Measurements from ENCODE around the gene PGF.
A peak's percentile ranks its signal among the peaks of the same experiment; 100 is the strongest.
"Not testable (repeated sequence)": the region's sequence is repeated elsewhere in the genome, so short reads cannot be mapped to it uniquely, and the experiment has no call there.

PGF gene

DNA sequence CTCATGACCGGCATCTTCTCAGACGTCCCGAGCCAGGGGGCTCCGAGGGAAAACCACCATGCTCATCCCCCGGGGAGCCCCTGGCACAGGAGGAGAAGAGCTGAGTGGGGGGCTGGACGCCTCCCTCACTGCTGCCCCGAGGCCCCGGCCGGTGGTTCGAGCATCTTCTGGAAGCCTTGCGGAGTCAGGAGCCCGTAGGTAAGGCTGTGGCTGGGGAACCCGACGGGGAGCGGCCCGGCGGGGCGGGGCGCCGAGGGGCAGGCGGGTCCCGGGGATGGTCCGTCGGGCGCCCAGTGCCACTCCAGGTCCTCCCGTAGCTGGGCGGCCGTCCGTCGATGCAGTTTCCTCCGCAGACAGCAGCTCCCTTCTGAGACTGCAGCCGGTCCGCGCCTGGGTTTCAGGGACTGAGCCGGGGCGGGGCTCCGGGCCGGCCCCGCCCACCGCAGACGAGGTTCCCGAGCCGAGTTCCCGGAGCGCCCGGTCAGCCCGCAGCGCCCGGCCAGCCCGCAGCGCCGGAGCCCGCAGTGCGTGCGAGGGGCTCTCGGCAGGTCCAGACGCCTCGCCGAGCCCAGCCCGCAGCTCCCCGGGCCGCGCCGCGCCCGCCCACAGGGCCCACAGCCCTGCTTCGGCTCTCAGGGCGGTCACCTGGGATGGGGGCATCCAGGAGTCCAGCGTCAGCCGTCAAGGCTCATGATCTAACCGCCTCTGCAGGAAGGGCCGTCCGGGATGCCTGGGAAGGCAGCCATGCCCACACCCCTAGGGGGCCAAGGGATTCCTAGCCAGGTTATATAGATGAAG, at the start of gene PGF:
PGF (minus strand) TSS at position 369 of the 798 bp plus-strand sequence; CDS start at position 14, 355 bp downstream.
- DNase-seq, result peak; percentile 72

DNA sequence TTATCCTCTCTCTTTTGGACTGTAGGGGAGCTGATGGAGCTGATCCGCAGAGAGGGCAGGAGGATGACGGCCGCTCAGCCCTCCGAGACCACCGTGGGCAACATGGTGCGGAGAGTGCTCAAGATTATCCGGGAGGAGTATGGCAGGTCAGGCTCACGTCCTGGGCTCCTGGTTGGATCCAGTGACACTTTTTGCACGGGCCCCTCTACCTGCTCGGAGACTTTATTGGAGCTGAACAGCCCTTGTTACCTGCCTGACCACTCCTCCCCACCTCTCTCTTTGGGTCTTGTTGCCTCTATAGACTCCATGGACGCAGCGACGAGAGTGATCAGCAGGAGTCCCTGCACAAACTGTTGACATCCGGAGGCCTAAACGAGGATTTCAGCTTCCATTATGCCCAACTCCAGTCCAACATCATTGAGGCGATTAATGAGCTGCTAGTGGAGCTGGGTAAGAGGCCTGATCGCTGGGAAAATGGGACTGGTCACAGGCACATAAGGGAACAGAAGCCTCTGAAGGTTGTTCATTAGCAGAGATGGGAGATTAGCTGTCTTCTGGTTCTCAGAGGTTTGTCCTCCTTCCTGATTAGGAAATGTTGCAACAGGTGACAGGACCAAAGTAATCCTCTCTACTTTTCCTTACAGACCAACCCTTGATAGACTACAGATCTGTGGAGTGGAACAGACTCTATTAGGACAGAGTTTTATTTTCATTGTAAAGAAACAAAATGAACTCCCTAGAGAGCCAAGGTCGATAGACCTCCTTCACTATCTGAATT, 48.0 kb upstream of the PGF start:
- DNase-seq, result no peak

DNA sequence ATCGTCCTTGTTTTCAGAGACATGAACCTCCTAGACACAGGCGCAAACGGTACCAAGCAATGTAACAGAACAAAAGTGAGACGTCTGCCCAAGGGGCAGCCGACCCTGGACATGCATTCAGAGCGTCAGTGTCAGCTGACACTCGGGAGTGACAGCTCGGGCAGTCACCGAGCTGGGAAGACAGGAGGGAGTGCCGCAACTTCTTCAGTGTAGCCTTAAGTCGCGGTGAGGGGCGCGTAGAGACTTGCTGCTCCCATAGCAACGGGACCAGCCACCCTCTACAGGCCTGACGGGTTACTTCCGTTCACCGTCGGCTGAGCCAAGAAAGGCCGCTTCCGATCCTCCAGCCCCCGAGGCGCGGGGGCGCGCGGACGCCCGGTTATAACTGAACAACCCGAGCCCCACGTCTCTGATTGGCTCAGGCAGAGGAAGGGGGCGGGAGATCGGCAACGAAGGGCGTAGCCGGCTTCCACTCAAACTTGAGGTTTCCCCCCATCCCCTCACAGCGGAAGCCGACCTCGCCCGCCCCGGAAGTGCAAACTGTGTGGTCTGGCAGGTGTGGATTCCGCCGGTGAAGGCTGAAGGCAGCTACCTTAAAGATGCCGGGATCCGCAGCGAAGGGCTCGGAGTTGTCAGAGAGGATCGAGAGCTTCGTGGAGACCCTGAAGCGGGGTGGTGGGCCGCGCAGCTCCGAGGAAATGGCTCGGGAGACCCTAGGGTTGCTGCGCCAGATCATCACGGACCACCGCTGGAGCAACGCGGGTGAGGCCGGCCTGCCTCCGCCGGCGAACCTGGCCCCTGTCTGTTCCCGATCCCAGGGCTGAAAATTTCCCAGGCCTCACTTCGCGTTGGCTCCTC, 47.2 kb upstream of the PGF start, which contains the start of gene EIF2B2:
EIF2B2 (plus strand) TSS at position 530 of the 858 bp plus-strand sequence; CDS start at position 600, 70 bp downstream.
- peak; percentile 99 for DNase-seq

DNA sequence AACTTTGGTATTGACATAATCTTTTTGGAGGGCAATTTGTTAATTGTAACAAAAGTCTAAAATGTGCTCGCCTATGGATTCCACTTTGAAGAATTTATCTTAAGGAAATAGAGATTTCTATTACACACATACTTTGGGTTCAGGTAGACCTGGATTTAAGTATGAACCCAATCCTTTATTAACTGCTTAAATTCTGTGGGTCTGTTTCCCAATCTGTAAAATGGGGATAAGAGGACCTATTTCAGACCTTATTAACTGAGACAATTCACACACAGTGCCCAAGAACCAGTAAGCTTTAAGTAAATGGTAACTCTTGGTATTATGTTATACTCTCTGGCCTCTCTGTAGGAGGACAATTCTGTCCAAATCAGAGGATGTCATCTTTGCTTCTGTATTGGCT, 46.5 kb upstream of the PGF start:
- no peak for DNase-seq

DNA sequence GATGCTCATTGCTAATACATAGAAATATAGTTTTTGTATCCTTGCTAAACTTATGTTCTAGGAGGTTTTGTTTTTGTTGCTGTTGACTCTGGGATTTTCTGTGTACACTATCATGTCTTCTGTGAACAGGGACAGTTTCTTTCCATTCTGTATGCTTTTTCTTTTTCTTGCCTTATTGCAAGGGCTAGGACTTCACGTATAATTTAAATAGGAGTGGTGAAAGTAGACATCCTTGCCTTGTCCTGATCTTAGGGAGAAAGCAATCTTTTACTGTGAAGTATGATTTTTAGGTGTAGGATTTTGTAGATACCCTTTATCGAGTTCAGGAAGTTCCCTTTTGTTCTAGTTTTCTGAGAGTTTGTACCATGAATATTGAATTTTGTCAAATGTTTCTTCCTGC, 45.9 kb upstream of the PGF start:
- DNase-seq, result no peak

DNA sequence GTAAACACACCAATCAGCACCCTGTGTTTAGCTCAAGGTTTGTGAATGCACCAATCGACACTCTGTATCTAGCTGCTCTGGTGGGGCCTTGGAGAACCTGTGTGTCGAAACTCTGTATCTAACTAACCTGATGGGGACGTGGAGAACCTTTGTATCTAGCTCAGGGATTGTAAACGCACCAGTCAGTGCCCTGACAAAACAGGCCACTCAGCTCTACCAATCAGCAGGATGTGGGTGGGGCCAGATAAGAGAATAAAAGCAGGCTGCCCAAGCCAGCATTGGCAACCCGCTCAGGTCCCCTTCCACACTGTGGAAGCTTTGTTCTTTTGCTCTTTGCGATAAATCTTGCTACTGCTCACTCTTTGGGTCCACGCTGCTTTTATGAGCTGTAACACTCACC, 40.4 kb upstream of the PGF start:
- DNase-seq, result not testable (repeated sequence)

DNA sequence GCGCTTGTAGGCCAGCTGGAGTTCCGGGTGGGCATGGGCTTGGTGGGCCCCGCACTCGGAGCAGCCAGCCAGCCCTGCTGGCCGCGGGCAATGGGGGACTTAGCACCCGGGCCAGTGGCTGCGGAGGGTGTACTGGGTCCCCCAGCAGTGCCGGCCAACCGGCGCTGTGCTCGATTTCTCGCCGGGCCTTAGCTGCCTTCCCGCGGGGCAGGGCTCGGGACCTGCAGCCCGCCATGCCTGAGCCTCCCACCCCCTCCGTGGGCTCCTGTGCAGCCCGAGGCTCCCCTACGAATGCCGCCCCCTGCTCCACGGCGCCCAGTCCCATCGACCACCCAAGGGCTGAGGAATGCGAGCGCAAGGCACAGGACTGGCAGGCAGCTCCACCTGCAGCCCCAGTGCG, 38.8 kb upstream of the PGF start:
- DNase-seq, result not testable (repeated sequence)

DNA sequence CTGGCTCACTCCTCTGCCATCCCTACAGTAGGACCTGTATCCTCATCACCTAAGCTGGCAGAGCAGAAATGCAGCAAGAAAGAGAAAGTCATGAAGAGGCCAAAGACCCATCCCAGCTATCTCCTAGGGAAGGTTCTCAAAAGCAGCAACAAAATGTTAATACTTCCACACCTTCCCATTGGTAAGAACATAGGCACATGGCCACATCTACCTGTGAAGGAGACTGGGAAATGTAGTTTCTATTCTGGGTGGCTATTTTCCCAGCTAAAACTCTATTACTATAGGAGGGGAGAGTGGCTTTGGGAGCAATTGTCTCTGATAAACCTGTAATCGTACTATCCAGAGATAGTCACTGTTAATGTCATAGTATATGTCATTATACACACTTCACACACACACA, 33.6 kb upstream of the PGF start:
- DNase-seq, result no peak

DNA sequence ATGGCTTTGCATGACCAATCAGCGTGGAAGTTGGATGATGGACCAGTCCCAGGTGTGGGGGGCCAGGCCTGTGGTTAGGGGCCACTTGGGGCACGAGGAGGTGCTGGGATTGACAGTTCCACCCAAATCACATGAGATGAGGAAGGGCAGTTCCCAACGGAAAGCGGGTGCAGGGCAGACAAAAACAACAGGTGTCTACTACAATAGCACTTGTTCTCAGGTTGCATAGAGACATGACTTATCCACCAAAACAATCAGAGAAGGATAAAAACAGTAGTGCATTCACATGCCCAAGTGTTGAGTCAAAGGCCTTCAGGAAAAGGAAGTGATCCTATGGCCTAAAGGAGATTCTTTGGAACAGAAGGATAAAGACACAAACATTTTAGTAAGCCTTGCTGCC, 32.7 kb upstream of the PGF start:
- DNase-seq, result no peak

DNA sequence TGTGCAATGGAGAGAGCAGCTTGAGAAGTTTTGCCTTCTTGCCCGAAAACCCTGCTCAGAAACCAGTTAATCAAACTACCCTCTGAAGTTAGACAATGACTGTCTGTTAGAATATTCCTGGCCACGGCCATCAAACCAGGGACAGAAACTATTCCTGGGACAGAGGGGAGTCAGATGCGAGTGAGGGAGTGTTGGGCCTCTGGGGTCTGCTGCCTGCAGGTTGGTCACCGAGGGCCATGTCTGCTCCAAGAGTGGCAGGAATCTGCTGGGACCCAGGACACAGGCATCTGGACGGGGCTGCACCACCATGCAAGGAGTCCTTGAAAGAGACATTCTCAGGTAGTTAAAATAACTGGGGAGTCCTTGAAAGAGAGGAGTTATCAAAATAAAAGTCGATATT, 30.4 kb upstream of the PGF start:
- DNase-seq, result no peak

DNA sequence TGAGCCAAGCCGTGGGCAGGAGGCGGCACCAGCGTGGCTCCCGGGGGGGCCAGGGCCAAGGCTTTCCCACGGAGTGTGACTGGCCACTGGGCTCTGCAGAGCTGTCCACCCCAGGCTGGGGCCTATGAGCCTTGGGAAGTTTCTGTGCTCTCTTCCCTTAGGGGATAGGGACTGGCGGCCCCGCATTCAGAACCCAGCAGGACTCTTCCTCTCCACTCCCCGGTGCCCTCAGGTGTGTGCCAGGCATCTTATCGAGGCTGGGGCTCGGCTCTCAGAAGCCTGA, 29.6 kb upstream of the PGF start:
- no peak for DNase-seq

DNA sequence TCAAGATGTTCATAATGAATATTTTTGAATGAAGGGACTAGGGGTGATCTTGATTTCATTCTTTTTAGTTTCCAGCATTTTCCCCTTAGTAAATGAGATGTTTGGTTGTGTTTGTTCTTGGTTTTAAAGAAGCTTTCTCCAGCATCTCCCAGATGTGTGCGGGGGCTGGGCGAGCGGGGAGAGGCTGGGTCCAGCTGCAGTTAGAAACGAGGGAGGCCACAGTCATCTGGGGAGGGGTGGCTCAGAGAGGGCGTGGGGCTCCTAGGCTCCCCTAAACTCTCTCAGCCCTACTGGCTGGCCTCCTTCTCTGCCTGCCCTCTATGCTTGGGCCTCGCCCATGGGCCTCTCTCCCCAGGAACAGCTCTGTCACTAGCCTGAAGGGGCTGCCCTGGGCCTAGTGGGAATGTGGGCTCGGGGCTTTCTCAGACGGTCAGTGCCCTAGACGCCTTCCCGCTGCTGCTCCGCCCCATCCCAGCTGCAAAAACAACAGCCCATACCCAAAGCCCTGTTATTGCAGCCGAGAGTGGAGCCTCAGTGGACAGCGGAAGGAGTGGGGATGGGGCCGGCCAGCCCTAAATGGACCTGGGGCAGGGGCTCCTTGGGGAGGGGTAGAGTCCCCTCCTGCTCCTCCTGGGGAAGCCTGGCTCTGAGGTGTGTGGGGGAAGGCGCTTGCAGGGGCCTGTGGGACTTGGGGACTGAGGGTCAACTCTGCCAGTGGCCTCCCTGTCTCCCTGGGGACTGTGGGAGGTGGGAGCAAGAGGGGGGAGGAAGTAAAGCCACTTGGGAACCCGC, 29.0 kb upstream of the PGF start:
- peak; percentile 67 for DNase-seq

DNA sequence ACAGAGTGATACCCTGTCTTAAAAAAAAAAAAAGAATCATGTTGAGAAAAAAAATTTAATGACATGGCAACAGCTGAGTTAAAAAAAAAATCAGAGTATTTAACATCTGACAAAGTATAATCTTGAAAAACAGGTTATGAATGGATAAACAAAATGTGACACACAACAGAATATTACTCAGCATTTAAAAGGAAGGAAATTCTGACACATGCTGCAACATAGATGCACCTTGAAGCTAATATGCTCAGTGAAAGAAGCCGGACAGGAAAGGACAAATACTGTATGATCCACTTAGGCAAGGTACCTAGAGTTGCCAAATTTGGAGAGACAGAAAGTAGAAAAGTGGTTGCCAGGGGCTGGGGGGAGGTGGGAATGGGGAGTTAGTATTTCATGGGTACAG, 27.9 kb upstream of the PGF start:
- DNase-seq, result no peak

DNA sequence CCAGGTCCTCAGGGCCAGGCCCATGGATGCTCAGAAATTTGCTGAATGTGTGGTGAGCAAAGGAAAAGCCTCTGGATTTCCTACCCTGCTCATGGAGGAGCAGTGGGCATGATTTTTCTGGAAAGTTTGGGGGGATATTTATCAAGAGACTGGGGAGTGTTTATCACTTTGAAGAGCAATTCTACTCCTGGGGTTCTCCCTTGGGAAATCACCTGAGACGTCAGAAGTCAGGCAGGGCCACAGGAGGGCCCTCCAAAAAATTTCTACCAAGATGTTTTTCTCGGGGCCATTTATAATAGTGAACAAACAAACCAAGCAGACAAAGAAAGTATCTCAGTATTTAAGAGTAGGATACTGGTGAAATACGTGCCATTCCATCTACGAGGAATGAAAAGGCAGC, 27.3 kb upstream of the PGF start:
- DNase-seq, result no peak

DNA sequence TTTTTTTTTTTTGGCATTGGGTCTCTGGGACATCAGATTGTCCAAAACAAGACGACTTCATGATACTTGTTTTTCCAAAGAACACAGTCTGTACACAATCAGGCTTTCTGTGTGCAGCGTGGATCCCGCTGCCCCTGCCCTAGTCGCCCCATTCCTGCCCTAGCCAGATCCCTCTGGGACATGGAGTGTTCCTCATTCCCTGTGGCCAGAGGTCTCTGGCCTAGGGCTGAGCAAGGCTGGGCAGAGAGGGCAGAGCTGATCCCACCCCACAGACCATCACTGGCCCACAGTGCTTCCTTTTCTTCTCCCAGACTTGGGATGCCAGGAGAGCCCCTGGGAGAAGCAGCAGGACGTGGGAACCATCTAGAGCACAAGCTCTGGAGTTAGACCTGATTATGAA, 26.4 kb upstream of the PGF start:
- DNase-seq, result no peak

DNA sequence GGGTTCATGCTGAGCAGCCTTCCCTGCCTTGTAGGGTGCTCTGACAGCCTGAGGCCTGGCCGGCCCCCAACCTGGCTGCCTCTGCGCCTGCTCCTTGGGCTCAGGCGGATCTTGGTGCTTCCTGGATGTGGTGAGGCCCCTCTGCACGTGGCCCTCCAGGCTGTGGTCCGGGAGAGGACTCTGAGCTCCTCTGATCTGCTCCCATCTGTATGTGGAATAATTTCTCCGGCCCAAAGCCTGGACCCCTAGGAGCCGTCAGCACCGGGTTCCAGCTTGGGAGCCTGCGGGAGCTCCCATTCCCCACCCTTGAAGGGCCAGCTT, 26.0 kb upstream of the PGF start:
- DNase-seq, result peak; percentile 46

DNA sequence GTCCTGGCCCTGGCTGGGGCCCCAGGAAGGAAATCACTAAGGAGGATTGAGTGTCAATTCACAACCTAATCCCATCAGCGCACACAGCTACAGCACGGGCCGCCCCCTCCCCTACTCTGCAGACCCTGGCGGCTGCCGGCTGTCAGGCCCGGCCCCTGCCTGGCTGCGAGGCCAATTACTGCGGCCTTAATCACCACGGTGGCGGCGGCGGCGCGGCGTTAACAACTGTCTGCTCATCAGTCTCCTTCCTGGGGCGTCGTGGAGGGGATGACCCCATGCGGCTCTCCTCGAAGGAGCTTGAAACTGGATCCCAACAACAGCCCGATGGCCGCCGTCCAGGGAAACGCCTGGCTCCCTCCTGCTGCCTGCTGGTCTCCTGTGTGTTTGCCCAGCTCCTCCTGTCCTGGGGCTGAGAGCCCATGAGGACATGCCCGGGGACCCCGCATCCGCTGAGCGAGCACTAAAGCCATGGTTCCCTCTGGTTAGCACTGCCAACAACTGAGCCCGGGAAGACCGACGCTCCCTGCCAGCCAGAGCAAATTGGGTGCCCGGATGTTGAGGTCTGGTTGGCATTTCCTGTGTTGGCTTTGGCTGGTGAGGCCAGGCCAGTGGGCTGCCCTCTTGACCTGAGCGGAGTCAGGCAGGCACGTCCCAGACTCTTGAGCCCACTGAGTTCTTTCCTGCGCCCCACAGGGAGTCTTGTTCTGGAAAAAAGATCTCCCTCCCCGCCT, 25.5 kb upstream of the PGF start:
- peak; percentile 71 for DNase-seq

DNA sequence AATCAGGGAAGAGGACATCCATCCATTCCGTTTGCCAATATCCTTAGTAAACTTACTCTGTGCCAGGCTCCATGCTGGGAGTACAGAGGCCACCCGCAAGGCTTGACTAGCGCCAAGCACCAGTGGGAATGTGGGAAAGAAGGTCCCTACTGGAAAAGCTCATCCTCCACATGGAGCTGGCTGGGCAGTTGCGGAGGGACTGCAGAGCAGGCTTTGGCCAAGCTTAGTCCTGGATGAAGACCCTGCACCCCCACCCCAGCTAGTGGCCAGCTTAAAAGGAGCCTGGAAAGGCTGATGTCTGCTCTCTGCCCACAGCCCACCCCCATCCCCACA, 25.0 kb upstream of the PGF start:
- DNase-seq, result no peak

DNA sequence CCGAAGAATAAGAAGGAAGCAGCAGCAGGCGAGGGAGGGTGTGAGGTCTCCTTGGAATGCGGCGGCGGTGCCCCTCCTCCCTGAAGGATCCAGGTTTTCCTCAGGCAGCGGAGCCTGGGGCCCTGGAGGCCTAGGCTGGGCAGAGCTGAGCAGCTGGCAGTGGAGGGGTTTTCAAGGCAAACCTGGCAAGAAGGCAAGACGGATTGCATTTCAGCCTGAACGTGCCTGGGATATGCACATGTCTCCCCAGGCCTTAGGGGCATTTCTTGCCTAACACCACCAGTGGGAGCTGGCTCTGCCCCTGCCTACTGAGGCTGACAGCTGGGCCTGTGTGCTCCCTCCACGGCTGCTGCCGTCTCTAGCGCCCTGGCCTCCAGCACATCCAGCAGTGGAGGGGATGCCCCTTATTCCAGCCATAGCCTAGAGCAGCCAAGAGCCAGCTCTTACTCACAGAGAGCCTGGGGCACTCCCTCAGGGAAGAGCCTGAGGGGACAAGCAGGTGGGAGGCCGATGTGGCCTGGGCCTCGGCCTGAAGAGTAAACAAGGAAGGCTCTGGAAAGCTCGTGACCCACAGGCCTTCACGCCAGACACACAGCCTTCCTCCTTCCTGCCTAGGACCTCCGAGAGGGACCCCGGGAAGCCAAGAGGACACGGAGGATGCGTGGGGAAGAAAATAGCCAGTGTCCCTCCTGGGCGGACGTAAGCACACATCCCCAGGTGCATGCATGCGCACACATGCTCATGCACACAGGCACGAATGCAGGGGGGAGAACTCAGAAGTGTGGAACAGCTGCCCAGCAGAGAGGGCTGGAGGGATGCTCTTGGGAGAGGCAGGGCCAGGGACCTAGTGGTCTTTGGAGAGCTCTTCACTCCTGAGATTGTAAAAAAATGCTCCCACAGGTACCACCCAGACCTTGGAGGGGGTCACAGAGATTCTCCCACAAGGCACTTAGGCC, 24.3 kb upstream of the PGF start:
- peak; percentile 86 for DNase-seq

DNA sequence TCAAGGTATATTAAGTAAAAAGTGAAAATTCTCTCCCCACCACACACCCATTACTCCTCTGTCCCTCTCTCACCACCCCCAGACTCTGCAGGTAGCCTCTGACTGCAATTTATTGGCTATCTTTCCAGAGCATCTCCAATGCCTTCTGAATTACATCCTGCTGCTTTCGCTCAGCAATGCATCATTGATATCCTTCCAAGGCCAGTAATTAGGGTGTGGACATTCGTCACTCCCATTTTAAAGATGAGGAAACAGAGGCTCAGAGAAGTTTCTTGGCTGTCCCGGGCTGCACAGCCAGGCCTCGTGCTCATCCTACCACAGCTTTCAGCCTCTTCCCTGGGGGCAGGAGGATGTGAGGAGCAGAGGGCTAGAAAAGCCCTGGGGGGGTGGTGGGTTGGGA, 23.6 kb upstream of the PGF start:
- no peak for DNase-seq

DNA sequence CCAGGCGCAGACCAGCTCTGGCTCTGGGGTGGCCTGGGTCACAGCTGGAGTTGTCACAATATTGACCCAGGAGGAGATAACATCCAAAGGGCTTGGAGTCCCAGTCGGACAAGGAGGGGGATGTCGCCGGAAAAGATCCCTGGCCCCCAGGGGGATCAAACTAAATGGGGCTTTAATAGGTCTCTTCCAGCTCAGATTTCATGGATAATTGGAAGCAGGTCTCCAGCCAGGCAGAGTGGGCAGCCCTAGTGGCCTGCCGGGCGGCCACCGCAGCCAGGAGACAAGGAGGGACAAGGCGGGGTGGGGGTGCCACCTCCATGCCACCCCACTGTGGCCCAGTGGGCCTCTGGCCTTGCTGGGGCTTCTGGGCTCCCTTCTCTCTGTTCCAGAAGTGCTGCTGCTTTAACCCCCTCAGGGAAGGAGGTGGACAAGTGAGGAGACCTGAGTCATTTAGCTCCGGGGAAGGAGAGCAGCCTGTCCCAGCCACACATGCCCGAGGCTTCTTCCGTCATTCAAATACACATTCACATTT, 23.1 kb upstream of the PGF start:
- no peak for DNase-seq

All from right hindlimb (tissue), 1 donor.